Effector CD8-positive, alpha-beta T cell (primary cell): ENCODE results near the gene SLC25A53.
"Not testable (repeated sequence)": the region's sequence is repeated elsewhere in the genome, so short reads cannot be mapped to it uniquely, and the experiment has no call there.

Experiments used
- DNase-seq: peaks from one replicate; lab custom pipeline; 2025; lab: John Stamatoyannopoulos, UW

Gene SLC25A53

GRCh38 chrX:104075778-104076445, 80.9 kb downstream of the SLC25A53 start, which contains the start of gene TMSB15C:
TSS of gene TMSB15C (minus strand) at chrX:104076236.
- DNase-seq, result not testable (repeated sequence)

DNA sequence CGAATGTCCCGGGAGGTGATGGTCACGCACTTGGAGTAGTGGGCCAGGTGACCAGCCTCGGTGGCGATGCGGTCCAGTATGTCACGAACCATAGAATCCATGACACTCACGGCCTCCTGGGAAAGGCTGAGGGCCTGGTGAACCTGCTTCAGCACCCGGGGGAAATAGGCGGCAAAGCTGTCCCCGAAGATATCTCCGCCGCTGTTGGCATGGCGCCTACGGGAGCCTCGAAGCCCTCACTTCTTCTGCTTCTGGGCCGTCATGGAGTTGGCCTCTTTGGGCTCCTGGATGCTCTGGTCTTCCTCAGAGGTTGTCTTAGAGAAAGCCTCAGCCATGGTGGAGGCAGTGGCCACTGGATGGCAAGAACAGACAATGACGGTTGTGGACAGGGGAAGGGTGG, 94.2 kb downstream of the SLC25A53 start:
- not testable (repeated sequence) for DNase-seq

DNA sequence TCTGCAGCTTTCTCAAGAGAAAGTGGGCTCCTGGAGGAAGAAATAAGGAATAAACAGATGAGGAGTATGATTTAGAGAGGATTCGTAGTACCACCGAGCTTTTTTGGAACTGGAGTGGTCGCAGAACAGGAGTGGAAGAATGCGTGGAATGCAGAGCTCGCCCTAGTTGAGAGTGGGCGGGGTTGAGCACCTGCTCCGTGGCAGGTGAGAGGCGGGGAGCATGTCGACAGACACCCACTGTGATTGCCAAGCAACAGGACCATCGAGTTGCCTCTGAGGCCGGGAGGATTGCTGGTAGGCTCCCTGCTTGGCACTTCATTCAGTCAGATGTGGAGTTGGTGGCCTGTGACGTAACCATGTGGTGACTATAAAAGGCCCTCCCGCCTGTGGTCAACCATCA, 101.9 kb downstream of the SLC25A53 start:
- not testable (repeated sequence) for DNase-seq
